Activated CD4-positive, alpha-beta T cell treated with anti-CD3 and anti-CD28 coated beads for 36 hours (primary cell): ENCODE results near the gene SPAG7. TPM values are rescaled to one million over a fixed set of nuclear protein-coding genes. Genes with fewer than 3 reads are reported as not detected.

Source experiments
- ATAC-seq: fragments of 200-7000 bp; cut with Tn5 transposase; one replicate; pipeline ENCODE4 v1.10.0; 2021; ENCODE audit warnings: mild to moderate bottlenecking, moderate library complexity
- CTCF ChIA-PET: fragments of 350-600 bp; sonication (Branson Sonifier 250); formaldehyde crosslinking; loops from one replicate; lab custom pipeline; 2021; ENCODE audit warnings: antibody characterized with exemption; lab: Charles Lee
- POLR2A ChIA-PET: fragments of 350-600 bp; sonication (Branson Sonifier 250); formaldehyde crosslinking; loops from one replicate; lab custom pipeline; 2021; ENCODE audit warnings: antibody characterized with exemption, inconsistent platforms; lab: Charles Lee
- DNase-seq: peaks from one replicate; pipeline ENCODE4 v3.0.0-alpha.2; 2020
- H3K27ac Mint-ChIP-seq: one replicate; pipeline ENCODE4 v1.8.0; 2021; ENCODE audit warnings: mixed read lengths
- H3K27me3 Mint-ChIP-seq: one replicate; pipeline ENCODE4 v1.8.0; 2021; ENCODE audit warnings: mixed read lengths
- H3K36me3 Mint-ChIP-seq: one replicate; pipeline ENCODE4 v1.8.0; 2021; ENCODE audit warnings: low read depth, mixed read lengths
- H3K4me1 Mint-ChIP-seq: one replicate; pipeline ENCODE4 v1.8.0; 2021; ENCODE audit warnings: mixed read lengths
- H3K4me3 Mint-ChIP-seq: one replicate; pipeline ENCODE4 v1.8.0; 2021; ENCODE audit warnings: mild to moderate bottlenecking, moderate library complexity, mixed read lengths
- H3K9me3 Mint-ChIP-seq: one replicate; pipeline ENCODE4 v1.8.0; 2021; ENCODE audit warnings: low read depth, mixed read lengths
- intact Hi-C, 2 experiments: fragments of 100-400 bp; cut with DNase I in 1 of 2; cut with micrococcal nuclease in 1 of 2; formaldehyde crosslinking; loops; one replicate each; pipeline versions ENCODE4 v1.14.2 to v1.15.1; 2022 to 2024; cut with DNase I, micrococcal nuclease
- total RNA-seq, 2 experiments: library from RNA; stranded (reverse); gene quantifications; one replicate each; pipeline ENCODE4 v1.2.3, GENCODE V29; 2021

The SPAG7 gene
- total RNA-seq, 2 experiments from 2014 or later, result 61.4 to 69.4 TPM

GRCh38 chr17:4997302-4998026 lies 29.8 kb upstream of the SPAG7 start, which contains the start of the genes INCA1 and KIF1C:
INCA1 (minus strand) TSS chr17:4997522; CDS start chr17:4994437, 3,085 bp downstream.
KIF1C (plus strand) TSS chr17:4997950; CDS start chr17:5000247, 2,297 bp downstream.
- peak within 1 kb of the TSS; percentile 55 for H3K27ac Mint-ChIP-seq
- ATAC-seq, result peak; percentile 95
- POLR2A ChIA-PET, result interaction anchor here (0.6 to 1.7 kb wide), 6 partner anchors 11 to 288 kb away, joined by 3 to 9 read pairs (median 3); partner anchors contain the start of genes PFN1, RNF167 and SLC25A11

GRCh38 chr17:4994081-4994595 lies 26.5 kb upstream of the SPAG7 start:
- CTCF ChIA-PET, result no interaction called here
- Mint-ChIP-seq H3K4me1 (peaks cover 22% of the 10 kb centered on the region), H3K4me3 (no peak overlapping the region), H3K36me3 (peaks cover 4% of the 10 kb centered on the region), H3K27me3 (no peaks in the 10 kb centered on the region), H3K27ac (no peak overlapping the region), H3K9me3 (no peaks in the 10 kb centered on the region)
- intact Hi-C loops, result no loop called here
- DNase-seq (no peak), ATAC-seq (no peak)
- POLR2A ChIA-PET, result no interaction called here

More at GRCh38 chr17:4997302-4998026, 29.8 kb upstream of the SPAG7 start, which contains the start of the genes INCA1 and KIF1C:
- Mint-ChIP-seq H3K4me3 (peak within 1 kb of the TSS; percentile 80), H3K36me3 (peaks cover 15% of the 10 kb centered on the region), H3K4me1 (peaks cover 20% of the 10 kb centered on the region), H3K9me3 (no peaks in the 10 kb centered on the region), H3K27me3 (no peaks in the 10 kb centered on the region)
- peak; percentile 96 for DNase-seq
- intact Hi-C loops, result loop anchor here (1.0 to 5.0 kb wide), 17 partner anchors 9 to 1104 kb away; partner anchors contain the start of genes RNF167 (in 2 of the 2), SLC25A11 (in 2 of the 2), C17orf107 (in 1 of the 2) and CAMKK1 (in 1 of the 2)
- CTCF ChIA-PET, result interaction anchor here (0.6 to 1.8 kb wide), 8 partner anchors 9 to 314 kb away, joined by 3 to 6 read pairs (median 3); partner anchors contain the start of genes CAMTA2, RNF167, SLC25A11 and SPAG7

GRCh38 chr17:4987767-4988567 lies 20.4 kb upstream of the SPAG7 start:
- Mint-ChIP-seq H3K36me3 (peaks cover 17% of the 10 kb centered on the region), H3K4me3 (peak overlapping the region; percentile 93), H3K27ac (peak overlapping the region; percentile 91), H3K4me1 (peaks cover 33% of the 10 kb centered on the region), H3K27me3 (no peaks in the 10 kb centered on the region), H3K9me3 (no peaks in the 10 kb centered on the region)
- peak; percentile 43 for DNase-seq
- CTCF ChIA-PET, result interaction anchor here (0.6 to 1.8 kb wide), 13 partner anchors 9 to 192 kb away, joined by 3 to 6 read pairs (median 3); partner anchors contain the start of genes CHRNE, INCA1, KIF1C and RNF167
- intact Hi-C loops, result loop anchor here (1.0 kb wide), 6 partner anchors 9 to 79 kb away; partner anchors contain the start of genes INCA1 (in 2 of the 2), KIF1C (in 2 of the 2), RNF167 (in 1 of the 2) and SLC25A11 (in 1 of the 2)
- peak; percentile 18 for ATAC-seq
- POLR2A ChIA-PET, result no interaction called here

GRCh38 chr17:4986951-4987766 lies 19.5 kb upstream of the SPAG7 start, which contains the start of gene CAMTA2:
CAMTA2 (minus strand) TSS chr17:4987675; CDS start chr17:4986222, 1,453 bp downstream.
- intact Hi-C loops, result loop anchor here in 1 of 2 experiments (1.0 kb wide), 6 partner anchors 10 to 78 kb away; partner anchors contain the start of genes INCA1, KIF1C, RNF167 and SLC25A11
- peak within 1 kb of the TSS; percentile 93 for H3K4me3 Mint-ChIP-seq
- peaks cover 20% of the 10 kb centered on the region for H3K36me3 Mint-ChIP-seq
- POLR2A ChIA-PET, result interaction anchor here (0.6 to 1.8 kb wide), 2 partner anchors 8 to 10 kb away, joined by 3 to 4 read pairs; partner anchors contain the start of genes INCA1 and KIF1C
- peak within 1 kb of the TSS; percentile 91 for H3K27ac Mint-ChIP-seq
- H3K9me3 Mint-ChIP-seq, result no peaks in the 10 kb centered on the region
- DNase-seq, result peak; percentile 91
- no peaks in the 10 kb centered on the region for H3K27me3 Mint-ChIP-seq
- ATAC-seq, result peak; percentile 87
- peaks cover 33% of the 10 kb centered on the region for H3K4me1 Mint-ChIP-seq
- CTCF ChIA-PET, result interaction anchor here (0.6 to 1.8 kb wide), 12 partner anchors 10 to 1883 kb away, joined by 3 to 5 read pairs (median 3); partner anchors contain the start of genes INCA1 and KIF1C

- ChIA-PET CTCF (interaction anchor here (0.6 to 1.5 kb wide), 8 partner anchors 14 to 1883 kb away, joined by 3 to 5 read pairs (median 3); no protein-coding TSS in a partner anchor), POLR2A (interaction anchor here (0.6 to 1.8 kb wide), 2 partner anchors 8 to 11 kb away, joined by 3 to 4 read pairs; partner anchors contain the start of genes INCA1 and KIF1C)
- H3K27me3 Mint-ChIP-seq, result no peaks in the 10 kb centered on the region
- DNase-seq (no peak), ATAC-seq (no peak)
- H3K4me3 Mint-ChIP-seq, result peak overlapping the region; percentile 93
- H3K4me1 Mint-ChIP-seq, result peaks cover 31% of the 10 kb centered on the region
- H3K9me3 Mint-ChIP-seq, result no peaks in the 10 kb centered on the region
- H3K36me3 Mint-ChIP-seq, result peaks cover 18% of the 10 kb centered on the region
- H3K27ac Mint-ChIP-seq, result peak overlapping the region; percentile 77
- intact Hi-C loops, result no loop called here
Observed at GRCh38 chr17:4986403-4986802, 18.8 kb upstream of the SPAG7 start.

GRCh38 chr17:4982305-4982704 lies 14.7 kb upstream of the SPAG7 start:
- ChIA-PET CTCF (no interaction called here), POLR2A (no interaction called here)
- Mint-ChIP-seq H3K36me3 (peaks cover 38% of the 10 kb centered on the region), H3K4me3 (no peak overlapping the region), H3K9me3 (no peaks in the 10 kb centered on the region), H3K27me3 (no peaks in the 10 kb centered on the region), H3K27ac (peak overlapping the region; percentile 4), H3K4me1 (peaks cover 32% of the 10 kb centered on the region)
- ATAC-seq, result no peak
- no peak for DNase-seq
- intact Hi-C loops, result no loop called here

GRCh38 chr17:4980644-4981216 lies 13.1 kb upstream of the SPAG7 start:
- POLR2A ChIA-PET, result interaction anchor here (1.5 kb wide), 1 partner anchor 11 kb away, joined by 3 read pairs; no protein-coding TSS in a partner anchor

GRCh38 chr17:4978726-4979125 lies 11.1 kb upstream of the SPAG7 start:
- intact Hi-C loops, result no loop called here
- DNase-seq, result no peak
- Mint-ChIP-seq H3K27me3 (no peaks in the 10 kb centered on the region), H3K27ac (no peak overlapping the region), H3K9me3 (no peaks in the 10 kb centered on the region), H3K4me3 (no peak overlapping the region), H3K36me3 (peaks cover 39% of the 10 kb centered on the region), H3K4me1 (peaks cover 17% of the 10 kb centered on the region)
- POLR2A ChIA-PET, result interaction anchor here (0.5 kb wide), 1 partner anchor 13 kb away, joined by 3 read pairs; no protein-coding TSS in a partner anchor
- CTCF ChIA-PET, result interaction anchor here (0.8 to 3.4 kb wide), 2 partner anchors 9 to 83 kb away, joined by 3 to 21 read pairs; no protein-coding TSS in a partner anchor
- ATAC-seq, result no peak

More at GRCh38 chr17:4980644-4981216, 13.1 kb upstream of the SPAG7 start:
- DNase-seq (peak; percentile 57), ATAC-seq (peak; percentile 94)
- intact Hi-C loops, result loop anchor here (1.0 to 2.0 kb wide), 3 partner anchors 14 to 82 kb away; partner anchors contain the start of gene SPAG7 (in 1 of the 2)
- no peaks in the 10 kb centered on the region for H3K9me3 Mint-ChIP-seq
- no peaks in the 10 kb centered on the region for H3K27me3 Mint-ChIP-seq
- peaks cover 36% of the 10 kb centered on the region for H3K36me3 Mint-ChIP-seq
- CTCF ChIA-PET, result interaction anchor here (1.0 to 3.4 kb wide), 10 partner anchors 8 to 82 kb away, joined by 3 to 21 read pairs (median 6); partner anchors contain the start of gene SPAG7
- H3K27ac Mint-ChIP-seq, result peak overlapping the region; percentile 69
- no peak overlapping the region for H3K4me3 Mint-ChIP-seq
- H3K4me1 Mint-ChIP-seq, result peaks cover 23% of the 10 kb centered on the region

GRCh38 chr17:4974115-4974670 lies 6.6 kb upstream of the SPAG7 start:
- Mint-ChIP-seq H3K9me3 (no peaks in the 10 kb centered on the region), H3K27me3 (no peaks in the 10 kb centered on the region), H3K4me3 (no peak overlapping the region)

More at GRCh38 chr17:4974115-4974670, 6.6 kb upstream of the SPAG7 start:
- no peak for ATAC-seq
- Mint-ChIP-seq H3K27ac (peak overlapping the region; percentile 5), H3K36me3 (peaks cover 48% of the 10 kb centered on the region), H3K4me1 (peaks cover 21% of the 10 kb centered on the region)
- CTCF ChIA-PET, result no interaction called here
- POLR2A ChIA-PET, result no interaction called here
- no peak for DNase-seq
- intact Hi-C loops, result no loop called here
